GM12865 (cell line): ENCODE data around the gene RPL39L.
A peak's percentile ranks its signal among the peaks of the same experiment; 100 is the strongest.

Experiments used
- DNase-seq: peaks from one replicate; pipeline ENCODE4 v3.0.0; 2010; ENCODE audit warnings: low read depth
- H3K4me3 ChIP-seq: 2 replicates; pipeline ENCODE4 v1.5.1; 2011; ENCODE audit warnings: mild to moderate bottlenecking, low read depth, low read length, control low read depth
- TF ChIP-seq, protein P1 (sequence below): IDR thresholded peaks from 2 replicates; pipeline ENCODE4 v1.5.1; 2011; ENCODE audit warnings: low read length, control low read depth, low read depth, inconsistent platforms; ENCODE audit not compliant: insufficient read depth; ENCODE audit errors: missing control alignments

RPL39L gene

DNA sequence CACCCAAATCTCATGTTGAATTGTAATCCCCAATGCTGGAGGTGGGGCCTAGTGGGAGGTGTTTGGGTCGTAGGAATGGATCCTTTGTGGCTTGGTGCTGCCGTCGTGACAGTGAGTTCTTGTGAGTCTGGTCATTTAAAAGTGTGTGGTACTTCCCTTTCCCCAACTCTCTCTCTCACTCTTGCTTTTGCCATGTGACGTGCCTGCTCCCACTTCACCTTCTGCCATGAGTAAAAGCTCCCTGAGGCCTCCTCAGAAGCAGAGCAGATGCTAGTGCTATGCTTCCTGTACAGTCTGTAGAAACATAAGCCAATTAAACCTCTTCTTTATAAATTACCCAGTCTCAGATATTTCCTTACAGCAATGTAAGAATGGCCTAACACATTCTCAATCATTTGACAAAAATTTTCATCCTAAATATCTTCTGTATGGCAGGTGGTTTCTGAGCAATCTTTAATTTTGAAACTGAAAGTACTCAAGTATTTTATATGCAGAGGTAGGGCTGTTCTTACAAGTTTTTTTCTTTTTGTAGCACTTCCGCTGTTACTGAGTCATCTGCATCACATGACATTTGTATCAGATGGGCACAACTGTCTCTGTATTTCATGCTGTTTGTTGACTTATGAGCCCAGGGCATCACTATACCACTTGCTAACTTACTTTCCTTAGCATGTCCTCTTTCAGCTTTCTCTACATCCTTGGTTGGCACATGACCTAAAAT is 8.8 kb downstream of the RPL39L start:
- DNase-seq = peak; percentile 72
- no peak overlapping the region for H3K4me3 ChIP-seq
- TF ChIP-seq, protein P1, sequence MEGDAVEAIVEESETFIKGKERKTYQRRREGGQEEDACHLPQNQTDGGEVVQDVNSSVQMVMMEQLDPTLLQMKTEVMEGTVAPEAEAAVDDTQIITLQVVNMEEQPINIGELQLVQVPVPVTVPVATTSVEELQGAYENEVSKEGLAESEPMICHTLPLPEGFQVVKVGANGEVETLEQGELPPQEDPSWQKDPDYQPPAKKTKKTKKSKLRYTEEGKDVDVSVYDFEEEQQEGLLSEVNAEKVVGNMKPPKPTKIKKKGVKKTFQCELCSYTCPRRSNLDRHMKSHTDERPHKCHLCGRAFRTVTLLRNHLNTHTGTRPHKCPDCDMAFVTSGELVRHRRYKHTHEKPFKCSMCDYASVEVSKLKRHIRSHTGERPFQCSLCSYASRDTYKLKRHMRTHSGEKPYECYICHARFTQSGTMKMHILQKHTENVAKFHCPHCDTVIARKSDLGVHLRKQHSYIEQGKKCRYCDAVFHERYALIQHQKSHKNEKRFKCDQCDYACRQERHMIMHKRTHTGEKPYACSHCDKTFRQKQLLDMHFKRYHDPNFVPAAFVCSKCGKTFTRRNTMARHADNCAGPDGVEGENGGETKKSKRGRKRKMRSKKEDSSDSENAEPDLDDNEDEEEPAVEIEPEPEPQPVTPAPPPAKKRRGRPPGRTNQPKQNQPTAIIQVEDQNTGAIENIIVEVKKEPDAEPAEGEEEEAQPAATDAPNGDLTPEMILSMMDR = no peak

- TF ChIP-seq, protein P1 = no peak
- H3K4me3 ChIP-seq = no peak overlapping the region
- peak; percentile 79 for DNase-seq
These were observed 13.8 kb downstream of the RPL39L start for GRCh38 chr3:187125319-187126031.

DNA sequence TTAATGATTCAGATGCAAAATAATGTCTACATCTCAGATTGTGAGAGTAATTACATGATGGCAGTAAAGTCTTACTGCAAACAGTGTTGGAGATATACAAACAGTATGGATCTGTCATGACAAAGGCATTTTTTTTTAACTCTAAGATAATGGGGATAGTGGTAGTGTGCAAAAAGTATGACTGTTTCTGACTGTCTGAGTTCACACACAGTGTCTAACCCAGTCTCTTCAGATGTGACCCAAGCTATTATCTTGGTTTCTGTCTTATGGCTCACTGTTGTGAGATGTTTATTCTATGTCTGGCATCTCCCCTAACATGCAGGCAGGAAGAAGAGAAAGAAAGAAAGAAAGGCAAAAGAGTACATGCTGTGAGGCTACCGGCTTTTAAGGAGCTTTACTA is 17.0 kb downstream of the RPL39L start:
- no peak overlapping the region for H3K4me3 ChIP-seq
- TF ChIP-seq, protein P1 = no peak
- no peak for DNase-seq

DNA sequence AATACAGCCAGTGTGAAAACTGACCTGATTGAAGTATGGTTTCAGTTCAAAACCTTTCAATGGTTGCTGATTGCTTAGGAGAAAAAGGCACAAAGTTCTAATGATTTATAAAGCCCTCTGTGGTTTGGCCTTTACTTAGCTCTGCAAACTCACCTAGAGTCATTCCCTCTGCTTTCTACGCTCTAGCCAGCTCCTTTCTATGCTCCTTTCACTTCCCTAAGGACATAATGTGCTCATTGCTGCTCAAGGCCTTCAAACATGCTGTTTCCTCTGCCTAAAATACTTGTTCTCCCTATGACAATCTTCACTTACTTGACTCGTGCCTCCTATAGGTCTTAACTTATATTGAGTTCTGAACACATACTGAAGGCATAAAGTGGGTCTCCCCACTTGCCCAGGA is 19.0 kb downstream of the RPL39L start:
- TF ChIP-seq, protein P1 = no peak
- no peak for DNase-seq
- H3K4me3 ChIP-seq = no peak overlapping the region

- H3K4me3 ChIP-seq = no peak overlapping the region
- TF ChIP-seq, protein P1 = no peak
- no peak for DNase-seq
These were observed 24.8 kb downstream of the RPL39L start for GRCh38 chr3:187114511-187114910.

DNA sequence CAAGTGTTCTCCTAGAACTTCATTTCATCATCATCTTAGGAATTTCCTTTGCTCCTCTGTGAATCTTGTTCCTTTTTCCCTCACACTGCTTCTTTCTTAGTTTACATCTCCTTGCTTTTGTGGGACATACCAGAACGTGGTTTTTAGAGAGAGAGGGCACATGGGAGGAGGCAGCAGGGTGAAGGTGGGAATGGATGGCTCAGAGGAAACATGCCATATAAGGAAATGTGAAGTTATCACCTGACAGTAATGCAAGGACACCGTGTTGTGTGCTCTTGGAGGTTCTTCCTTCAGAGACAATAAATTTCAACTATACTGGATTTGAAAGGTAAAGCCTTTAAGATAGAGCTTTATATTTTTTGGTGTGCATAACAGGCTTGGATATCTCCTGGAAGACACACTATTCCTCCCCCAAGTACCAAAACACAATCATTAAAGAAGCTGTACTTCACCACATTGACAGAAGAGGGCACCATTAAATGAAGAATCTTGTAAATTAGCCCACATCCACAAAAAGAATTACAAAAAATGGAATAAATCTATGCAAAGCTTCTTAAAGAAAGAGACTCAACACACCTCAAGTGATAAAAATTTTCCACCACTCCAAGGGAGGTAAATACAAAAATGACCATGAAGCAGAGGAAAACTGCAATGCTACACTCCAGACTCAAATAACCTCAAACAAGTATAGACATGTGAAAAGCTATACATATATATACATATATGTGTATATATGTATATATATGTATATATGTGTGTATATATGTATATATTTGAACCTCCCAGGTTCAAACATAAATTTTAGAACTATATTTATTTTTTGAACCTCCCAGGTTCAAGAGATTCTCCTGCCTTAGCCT is 26.1 kb downstream of the RPL39L start:
- no peak overlapping the region for H3K4me3 ChIP-seq
- peak; percentile 47 for DNase-seq
- TF ChIP-seq, protein P1 = peak; percentile 53
